GM21528 (cell line): Measurements from ENCODE around the gene GADD45G.

Source experiments
- ATAC-seq: cut with Tn5 transposase; IDR thresholded peaks from one replicate; pipeline ENCODE4 v1.9.1; 2021; ENCODE audit warnings: mild to moderate bottlenecking, moderate library complexity; ENCODE audit not compliant: unreplicated experiment, low FRiP score

The GADD45G gene

GRCh38 chr9:89626741-89627265 is 22.0 kb downstream of the GADD45G start:
- no peak for ATAC-seq

DNA sequence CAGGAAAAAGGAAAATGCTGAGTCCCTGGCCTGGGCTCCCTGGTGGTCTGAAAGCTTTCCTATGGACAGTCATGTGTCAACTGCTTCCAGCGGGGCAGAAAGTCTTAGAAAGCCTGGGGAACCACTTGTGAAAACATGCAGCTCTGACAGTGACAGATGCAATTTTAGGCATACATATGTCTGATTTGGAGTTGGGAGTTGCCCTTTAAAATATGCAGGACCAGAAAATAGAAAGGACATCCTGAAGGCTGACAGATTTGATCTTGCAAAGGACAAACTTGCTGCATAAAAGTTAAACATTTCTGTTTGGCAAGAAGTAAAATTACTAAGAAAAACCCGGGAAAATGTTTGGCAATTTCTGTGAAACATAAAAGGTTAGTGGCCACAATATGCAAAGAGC is 23.8 kb downstream of the GADD45G start:
- no peak for ATAC-seq

DNA sequence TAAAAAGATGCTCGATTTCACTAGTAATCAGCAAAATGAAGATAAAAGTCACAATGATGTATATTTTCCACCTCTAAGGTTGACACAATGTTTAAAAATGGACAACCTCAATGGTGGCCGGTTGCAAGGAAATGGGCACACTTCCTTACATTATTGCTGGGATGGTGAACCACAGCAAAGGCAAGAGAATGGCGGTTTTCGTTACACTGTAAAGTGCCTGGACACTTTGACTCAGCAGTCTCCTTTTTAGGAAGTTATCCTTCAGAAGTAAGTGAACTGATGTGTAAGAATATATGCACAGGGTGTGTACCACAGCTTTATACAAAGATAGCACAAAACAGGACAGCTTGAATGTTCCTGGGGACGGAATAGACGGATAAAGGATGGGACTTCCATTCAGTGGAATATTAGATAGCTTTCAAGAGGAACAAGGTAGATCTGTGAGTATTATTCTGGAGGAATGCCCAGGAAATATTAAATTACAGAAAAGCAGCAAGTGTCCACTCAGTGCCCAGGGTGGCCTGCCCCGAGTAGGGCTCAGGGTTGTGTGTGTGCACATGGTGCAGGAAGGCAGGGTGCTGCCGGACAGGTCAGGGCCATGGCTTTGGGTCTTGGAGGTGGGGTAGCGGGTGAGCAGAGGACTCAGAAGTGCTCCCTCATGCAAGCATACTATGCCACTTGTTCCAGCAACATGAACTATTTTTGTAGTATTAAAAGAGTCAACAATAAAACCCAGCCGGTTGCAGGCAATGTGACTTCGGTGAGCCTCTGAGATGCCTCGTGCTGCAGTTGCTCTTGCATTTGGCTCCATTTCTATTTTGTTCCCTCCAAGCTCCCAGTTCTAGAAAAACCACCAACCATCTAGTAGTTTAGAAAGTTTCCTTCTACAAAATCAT is 24.5 kb downstream of the GADD45G start:
- no peak for ATAC-seq

- ATAC-seq = no peak
These were observed 25.7 kb downstream of the GADD45G start for GRCh38 chr9:89630508-89630907.

GRCh38 chr9:89631384-89631783 is 26.6 kb downstream of the GADD45G start:
- no peak for ATAC-seq

DNA sequence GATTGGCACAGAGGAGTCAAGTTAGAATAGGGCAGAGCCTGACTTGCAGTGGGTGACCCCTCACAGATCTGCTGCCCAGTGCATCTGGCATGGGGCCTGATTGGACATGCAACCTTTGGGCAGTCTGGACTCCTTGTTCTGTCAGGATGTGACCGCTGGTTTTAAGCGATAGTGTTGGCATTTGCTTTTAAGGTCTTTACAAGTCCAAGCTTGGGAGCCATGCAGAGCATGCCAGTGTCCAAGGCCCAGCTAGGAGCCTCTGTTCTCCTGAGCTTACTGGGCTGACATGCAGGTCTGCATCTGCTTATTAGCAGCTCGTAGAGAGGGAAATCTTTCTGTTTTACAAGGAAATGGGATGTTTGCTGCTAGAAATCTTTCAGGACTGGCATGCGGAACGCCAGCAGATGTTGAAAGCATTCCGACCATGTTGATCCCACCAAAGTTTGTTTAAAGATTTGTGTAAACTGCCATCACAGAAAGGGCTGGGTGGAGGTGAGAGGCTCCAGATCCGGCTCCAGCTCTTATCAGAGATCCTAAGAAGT is 27.5 kb downstream of the GADD45G start:
- ATAC-seq = no peak

DNA sequence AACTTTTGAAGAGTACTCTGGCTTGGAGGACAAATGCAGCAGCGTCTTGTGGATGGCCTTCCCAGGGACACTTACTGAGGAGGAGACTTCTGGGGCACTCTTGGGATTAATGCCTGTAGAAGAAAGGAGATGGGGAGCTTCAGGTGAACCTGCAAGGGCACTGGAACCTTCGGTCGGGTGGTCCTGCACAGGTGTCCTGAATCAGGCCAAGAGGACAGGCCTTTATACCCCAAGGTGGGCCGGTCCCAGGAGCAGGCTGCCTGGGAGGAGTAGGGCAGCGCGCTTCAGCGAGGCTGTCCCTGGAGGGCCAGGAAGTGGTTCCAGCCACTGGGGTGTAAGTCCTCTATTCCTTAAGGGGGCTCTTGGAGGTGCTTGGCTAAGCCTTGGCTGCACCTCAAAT is 27.9 kb downstream of the GADD45G start:
- ATAC-seq = no peak

DNA sequence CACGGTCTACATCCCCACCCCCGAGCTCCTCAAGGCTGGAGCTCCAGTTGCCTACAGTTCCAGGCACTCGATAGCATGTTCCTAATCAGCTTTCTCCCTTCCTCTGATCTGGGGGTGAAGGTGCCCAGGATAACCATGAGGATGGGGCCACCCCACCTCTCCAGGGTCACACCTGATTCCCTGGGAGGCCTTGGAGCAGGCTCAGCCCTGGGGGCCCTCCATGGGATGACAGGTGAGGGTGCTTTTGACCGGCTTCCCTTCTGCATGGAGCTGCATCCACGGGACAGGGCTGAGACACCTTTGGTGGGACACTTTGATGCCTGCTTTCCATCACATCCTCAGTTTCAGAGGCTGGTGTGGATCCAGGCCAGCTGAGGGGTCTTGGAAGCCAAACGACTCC is 28.6 kb downstream of the GADD45G start:
- ATAC-seq = no peak

- ATAC-seq = no peak
These were observed 29.1 kb downstream of the GADD45G start for GRCh38 chr9:89633920-89634319.

DNA sequence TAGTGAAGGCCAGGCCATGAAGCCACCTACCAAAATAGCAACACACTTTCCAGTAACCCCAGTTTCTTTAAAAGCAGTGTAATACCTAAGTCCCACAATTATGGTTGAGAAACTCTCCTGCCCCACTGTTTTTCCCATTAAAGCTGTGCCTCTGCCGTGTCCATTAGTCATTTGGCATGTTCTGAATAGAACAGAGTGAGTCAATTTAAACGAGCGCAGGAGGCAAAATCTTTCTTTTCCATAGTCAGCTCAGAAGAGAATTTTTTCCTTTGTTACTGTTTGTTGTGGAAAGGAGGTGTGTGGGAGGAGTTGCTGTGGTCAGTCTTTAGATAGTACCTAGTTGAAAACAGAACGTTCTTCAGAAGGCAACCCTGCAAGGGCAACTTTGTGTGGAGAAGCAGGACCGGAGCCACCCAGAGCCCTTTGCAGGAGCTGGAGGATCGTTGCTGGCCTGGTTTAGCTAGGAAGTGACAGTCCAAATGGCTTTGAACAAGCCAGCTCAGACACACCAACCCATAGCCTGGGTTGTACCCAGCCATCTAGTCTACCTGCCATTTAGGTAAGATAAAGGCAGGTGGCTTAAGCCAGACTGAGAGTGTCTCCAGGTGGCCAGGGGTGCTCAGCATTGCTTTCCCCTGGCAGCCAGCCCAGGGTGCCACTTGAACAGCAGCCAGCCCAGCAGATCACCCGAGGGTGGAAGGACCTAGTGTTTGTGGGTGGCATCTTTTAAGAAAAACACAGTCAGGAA is 30.4 kb downstream of the GADD45G start:
- ATAC-seq = no peak

DNA sequence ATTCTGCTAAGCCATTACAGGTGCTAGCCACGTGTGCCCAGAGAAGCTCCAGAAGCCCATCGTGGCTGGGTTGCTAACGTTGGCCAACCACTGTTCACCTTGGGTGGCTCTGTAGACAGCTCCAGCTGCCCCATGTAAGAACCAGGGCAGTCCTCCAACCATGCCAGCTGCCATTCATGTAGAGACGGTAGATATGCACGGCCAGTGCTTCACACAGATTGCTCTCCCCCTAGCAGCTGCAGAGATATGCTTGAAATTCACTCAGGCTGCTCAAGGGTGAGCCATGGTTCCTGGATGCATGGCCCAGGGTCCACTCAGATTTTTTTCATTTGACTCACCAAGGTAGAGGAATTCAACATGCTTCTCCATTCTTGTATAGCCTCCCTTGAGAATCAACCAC is 31.0 kb downstream of the GADD45G start:
- ATAC-seq = no peak

DNA sequence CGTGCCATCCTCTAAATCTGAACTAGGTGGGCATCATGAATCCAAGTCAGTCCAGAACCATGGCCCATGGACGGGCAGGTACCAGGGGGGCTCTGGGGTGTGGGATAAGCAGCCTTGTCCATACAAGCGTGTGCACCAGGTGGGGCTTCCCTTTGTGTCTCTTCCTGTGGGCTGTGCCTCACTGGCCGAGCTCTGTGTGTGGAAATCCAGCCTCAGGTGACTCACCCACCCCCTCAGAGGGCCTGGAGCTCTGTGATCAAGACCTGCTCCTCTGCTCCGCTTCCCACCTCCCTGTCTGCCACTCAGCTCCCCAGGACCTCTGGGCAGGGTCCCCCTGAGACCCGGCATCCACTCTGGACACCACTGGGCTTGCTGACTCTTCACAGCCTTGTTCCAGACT is 33.0 kb downstream of the GADD45G start:
- no peak for ATAC-seq

GRCh38 chr9:89638359-89638758 is 33.5 kb downstream of the GADD45G start:
- ATAC-seq = no peak

DNA sequence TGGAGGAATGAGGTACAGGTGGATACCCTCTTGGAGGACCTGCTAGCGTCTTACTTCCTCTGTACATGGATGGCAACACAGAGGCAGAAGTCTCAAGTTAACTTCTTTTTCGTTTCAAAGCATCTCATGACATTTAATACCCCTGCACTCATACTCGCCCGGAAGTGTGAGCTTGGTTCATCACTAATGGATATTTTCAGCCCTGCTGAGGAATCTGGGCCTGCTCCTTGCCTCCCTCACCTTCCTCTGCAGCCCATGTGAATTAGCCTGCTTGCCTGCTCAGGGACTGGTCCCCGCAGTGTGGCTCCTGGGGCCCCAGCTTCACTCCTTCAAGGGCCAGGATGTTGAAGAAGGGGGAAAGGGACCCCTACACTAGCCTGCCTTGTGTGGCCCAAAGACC is 34.1 kb downstream of the GADD45G start:
- no peak for ATAC-seq

GRCh38 chr9:89639367-89639795 is 34.6 kb downstream of the GADD45G start:
- ATAC-seq = no peak

DNA sequence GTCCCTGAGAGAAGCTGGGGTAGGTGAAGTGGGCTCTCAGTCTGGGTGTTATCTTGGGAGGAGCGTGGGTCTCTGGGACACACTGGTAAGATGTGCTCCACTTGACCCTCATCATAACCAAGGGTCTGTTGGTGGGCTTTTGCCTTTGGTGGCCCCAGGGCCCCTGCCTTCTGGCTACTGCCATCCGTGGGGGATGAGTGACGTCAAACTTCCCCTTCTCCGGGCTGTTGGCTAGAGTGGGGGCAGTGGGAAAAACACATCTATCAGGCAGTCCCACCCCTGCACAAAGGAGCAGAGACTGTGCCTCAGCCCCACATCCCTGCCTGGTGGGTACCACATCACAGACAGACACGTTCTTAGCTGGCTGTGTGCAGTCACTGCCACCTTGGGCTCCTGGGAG is 35.1 kb downstream of the GADD45G start:
- ATAC-seq = no peak

DNA sequence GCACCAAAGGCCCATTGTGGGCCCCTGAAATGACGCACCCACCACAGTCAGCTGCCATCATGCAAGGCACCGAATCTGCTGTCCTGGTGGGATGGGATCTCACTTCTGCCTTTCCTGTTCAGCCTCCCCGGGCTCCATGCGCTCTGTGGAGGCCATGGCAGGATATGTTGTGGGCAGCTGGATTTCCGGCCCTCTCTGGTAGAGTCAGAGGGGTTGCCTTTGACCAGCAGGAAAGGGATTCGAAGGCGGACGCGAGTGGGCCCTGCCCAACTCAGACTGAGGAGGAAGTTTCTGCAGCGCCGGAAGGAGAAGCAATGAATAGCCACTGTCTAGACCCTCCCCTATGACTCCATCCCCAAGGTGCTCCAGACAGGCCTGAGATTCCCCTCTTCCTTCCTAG is 35.5 kb downstream of the GADD45G start:
- ATAC-seq = no peak

DNA sequence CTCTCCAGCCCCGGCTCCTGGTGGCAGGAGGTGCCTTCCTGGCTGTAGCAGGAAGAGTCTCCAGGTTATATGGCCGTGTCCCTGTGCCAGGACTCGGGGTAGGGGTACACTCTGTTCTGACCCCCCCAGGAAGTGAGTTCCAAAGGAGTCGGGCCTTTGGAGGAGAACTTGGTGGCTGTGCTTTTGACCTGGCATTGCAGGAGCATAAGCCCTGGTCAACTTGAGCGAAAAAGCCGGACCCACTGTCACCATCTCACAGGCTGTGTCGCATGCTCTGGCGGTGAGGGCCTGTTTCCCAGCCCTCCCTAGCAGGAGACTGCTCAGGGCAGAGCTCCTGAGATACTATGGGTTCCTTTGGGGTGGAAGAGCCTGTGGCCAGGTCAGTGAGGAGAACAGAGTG is 36.0 kb downstream of the GADD45G start:
- no peak for ATAC-seq

GRCh38 chr9:89641980-89642379 is 37.2 kb downstream of the GADD45G start:
- ATAC-seq = no peak

GRCh38 chr9:89642789-89643188 is 38.0 kb downstream of the GADD45G start:
- ATAC-seq = no peak

DNA sequence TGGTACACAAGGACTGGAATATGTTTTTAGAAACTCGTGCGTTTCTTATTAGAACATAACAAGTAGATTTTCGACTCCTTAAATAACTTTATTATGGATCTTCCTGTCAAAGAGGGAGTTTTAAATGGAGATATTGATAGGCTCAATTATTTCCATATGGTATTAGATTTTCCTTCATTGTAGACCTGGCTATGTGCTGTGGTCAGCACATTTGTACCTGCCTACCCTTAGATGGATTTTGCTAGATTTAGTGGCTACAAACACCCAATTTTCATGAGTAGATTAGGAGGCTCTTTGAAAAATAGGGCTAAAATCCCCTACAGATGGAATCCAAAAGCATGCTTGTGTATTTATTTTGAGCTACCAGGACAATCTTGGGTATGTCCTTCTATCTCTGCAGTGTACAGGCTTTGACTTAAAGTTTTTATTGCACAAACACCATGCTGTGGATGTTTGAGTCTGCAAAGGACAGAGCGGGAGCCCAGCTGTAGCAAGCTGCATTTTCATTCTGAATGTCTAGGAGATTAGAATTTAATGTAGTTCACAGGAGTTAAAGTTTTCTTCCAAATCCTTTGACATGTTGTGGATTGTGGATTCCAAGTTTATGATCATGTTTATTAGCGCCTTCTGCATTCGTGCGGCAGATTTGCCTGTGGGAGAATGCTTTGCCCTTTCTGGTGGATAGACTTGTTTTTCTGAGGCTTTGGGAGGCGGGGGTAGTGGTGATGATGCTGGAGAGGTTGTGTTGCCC is 41.6 kb downstream of the GADD45G start:
- ATAC-seq = no peak
